Measurements from ENCODE around the gene TCP11.

TCP11 gene

DNA sequence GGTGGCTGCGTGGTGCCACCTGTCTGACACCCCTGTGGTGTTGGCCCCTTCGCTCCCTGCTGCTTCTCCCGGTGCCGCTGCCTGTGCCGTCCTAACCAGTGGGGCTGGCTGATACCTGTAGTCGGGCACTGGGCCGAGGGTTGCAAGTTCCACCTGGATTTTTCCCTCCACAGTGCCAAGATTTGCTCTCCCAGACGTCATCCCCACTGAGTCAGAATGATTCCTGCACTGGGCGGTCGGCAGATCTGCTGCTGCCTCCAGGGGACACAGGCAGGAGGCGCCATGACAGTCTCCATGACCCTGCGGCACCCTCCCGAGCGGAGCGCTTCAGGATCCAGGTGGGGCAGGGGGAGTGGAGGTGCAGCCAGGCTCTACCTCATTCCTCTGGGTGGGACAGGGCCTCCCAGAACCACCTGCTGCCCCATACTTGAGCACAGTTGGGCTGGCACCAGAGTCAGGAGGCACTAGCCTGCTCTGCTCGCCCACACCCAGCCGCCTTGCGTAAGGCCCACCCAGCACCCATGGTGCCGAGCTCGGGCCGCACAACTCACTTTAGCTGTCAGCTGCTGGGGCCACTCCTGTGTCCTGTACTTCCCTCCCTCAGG, 60.2 kb downstream of the TCP11 start:
- no peak for DNase-seq (ENCODE audit: low read depth in 2 of 2)

DNA sequence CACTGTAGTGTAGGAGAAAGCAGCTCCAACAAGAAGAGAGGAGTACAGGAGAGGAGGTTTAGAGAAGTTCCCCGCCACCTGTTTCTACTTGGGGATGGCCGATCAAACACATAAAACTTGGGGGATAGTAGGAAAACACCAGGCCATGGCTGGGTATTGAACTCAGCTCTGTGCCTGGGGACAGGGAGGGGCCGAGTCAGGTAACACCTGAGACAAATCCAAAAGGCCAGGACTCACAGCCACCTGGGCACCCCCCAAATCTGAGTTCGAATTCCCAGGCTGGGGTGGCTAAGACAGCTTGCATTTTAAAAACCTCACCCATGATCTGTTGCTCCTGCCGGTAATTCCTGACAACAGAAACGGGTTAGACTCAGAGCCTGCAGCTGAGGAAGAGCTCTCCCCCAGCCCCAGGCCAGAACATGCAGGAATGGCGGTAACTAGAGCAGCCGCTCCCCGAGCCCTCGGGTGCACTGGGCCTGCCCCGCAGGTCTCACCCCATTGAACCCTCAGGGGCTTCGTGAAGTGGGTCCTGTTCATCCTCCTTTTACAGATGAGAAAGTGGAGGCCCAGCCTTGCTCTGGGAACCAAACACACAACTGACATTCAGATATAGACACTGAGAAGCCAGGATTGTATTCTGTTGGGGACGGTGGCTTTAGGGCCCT, 61.0 kb downstream of the TCP11 start:
- no peak for DNase-seq (ENCODE audit: low read depth in 2 of 2)

DNA sequence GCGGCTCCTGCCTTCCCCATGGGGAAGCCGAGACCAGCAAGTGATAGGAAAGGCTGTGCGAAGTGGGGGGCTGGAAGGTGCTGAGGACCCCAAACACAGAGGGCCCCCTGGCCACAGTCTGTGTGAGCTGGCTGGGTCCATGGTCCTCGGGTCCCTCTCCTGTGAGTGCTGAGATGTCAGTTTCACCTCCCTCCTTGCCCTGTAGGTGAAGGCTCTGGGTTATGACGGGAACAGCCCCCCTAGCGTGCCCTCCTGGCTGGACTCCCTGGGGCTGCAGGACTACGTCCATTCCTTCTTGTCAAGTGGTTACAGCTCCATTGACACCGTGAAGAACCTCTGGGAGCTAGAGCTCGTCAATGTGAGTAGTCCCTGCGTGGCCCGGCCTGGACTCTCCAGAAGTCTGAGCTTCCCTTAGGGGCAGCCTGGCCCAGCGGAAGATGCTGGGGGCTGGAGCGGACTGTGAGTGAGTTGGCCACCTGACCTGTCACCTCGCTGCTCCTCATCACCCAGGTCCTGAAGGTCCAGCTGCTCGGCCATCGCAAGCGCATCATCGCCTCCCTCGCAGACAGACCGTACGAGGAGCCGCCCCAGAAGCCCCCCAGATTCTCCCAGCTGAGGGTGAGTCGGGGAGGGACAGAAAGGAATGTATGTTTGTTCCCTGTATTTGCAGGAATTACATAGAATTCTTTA, 61.7 kb downstream of the TCP11 start:
- no peak for DNase-seq (ENCODE audit: low read depth in 2 of 2)

DNA sequence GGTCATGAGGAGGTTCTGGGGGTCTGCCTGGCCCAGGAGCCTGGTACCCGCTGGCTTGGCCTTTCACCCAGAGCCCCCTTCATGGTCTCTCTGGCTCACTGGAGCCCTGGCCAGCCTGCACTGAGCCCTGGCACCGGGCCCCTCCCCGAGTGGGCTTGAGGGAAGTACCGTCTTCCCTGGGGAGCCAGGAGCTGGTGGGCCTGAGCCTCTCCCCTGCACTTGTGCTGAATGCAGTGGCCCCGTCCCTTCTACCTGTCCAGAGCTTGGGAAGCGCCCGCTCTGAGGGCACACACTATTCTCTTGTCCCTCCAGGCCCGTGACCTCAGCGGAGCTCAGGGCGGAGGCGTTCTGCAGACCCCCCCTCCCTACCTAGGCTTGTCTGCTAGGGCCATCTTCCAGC, 62.2 kb downstream of the TCP11 start:
- no peak for DNase-seq (ENCODE audit: low read depth in 2 of 2)

DNA sequence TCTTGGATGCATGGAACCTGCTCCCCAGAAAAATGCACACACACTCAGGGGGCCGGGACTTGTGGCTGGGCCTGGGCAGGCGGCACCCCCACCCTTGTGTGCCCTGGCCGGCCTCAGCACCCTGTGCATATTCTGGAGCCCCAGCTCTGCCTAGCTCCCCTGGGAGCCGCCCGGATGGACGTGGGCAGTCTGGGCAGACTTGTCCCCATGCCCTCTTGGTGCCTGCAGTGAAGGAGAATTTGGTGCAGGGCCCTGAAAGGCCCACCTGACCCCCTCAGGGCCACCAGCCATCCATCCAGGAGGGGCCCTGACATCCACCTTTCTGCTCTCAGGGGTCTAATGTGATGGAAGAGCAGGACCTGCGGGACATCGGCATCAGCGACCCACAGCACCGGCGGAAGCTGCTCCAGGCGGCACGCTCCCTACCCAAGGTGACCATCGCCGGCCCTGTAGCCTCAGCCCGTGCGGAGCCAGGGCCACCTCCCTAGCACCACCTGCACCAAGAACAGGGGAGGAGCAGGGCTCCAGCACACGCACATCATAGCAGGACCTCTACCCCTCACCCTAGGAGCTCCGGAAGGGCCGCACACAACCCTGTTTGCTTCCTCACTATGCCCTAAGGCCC, 62.8 kb downstream of the TCP11 start:
- no peak for DNase-seq (ENCODE audit: low read depth in 2 of 2)

DNA sequence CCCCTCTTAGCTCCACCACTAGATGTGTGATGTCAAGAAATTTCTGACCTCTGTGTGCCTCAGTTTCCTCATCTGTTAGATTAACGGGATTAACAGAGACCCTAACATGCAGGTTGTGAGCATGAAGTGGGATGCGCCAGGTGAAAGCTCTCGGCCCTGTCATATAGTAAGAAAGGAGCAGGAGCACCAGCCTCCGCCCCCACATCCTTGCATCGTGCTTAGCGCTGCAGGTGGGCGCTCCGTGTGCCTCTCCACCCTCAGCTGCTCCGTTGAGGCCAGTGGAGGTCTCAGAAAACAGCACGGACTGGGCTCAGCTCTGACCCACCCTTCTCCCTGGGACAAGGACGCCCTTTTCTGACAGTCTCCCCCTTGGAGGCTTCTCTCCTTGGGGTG, 63.4 kb downstream of the TCP11 start:
- no peak for DNase-seq (ENCODE audit: low read depth in 2 of 2)

DNA sequence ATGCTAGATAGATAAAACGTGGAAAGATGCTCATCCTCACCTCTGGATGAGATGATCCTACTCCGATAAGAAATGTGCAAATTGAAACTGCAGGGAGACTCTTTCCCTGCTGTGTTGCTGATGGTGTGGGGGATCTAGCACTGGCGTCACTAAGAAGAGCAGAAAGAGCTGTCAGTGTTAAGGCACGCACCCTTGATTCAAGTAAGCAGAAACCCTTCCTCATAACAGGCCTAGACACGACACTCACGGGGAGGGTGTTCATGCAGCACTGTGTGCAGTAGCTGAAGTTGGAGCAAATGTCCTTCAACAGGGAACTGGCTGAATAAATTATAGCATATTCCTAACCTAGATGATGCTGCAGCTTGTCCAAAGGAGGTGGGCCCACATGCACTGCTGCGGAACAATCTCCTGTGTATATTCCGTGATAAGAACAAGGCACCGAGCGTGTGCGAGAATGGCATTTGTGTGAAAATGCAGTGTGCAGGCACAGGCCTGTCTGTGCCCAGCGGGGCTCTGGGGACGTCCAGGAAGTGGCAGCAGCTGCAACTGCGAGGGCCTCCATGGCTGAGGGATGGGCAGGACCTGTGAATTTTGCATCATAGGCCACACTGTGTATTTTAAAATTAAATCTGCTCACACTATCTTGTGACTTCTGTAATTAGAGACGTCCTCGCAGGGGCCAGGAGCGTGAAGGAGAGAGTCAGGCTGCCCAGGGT, 64.0 kb downstream of the TCP11 start:
- no peak for DNase-seq (ENCODE audit: low read depth in 2 of 2)

DNA sequence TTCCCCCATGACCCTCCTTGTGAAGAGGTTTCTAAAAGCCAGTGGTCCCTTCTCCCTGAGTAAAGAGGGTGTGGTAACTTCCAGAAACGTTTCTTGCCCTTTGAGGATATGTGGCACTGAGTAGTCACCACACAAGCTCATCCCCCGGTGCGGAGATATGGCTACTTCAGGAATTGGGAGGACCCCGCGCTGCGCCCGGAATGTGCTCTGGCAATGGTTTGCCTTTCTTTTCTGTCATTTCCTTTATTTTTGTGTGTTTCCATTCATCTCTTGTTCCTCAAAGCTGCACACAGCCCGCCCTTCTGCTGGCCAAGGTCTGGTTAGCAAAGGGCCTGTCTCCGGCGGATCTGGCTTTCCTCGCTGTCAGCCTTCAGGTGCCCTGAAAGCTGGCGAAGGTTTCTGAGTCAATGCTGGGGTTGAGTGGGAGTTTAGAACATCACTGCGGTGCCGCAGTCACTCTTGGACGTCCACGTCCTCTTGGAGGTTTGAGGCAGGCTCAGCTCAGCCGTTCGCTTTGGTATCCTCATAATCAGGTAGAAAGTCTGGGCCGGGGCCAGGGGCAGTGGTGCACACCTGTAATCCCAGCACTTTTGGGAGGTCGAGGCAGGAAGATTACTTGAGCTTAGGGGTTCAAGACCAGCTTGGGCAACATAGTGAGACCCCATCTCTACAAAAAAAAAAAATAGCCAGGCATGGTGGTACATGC, 67.2 kb downstream of the TCP11 start:
- DNase-seq (ENCODE audit: low read depth in 2 of 2) = no peak

DNA sequence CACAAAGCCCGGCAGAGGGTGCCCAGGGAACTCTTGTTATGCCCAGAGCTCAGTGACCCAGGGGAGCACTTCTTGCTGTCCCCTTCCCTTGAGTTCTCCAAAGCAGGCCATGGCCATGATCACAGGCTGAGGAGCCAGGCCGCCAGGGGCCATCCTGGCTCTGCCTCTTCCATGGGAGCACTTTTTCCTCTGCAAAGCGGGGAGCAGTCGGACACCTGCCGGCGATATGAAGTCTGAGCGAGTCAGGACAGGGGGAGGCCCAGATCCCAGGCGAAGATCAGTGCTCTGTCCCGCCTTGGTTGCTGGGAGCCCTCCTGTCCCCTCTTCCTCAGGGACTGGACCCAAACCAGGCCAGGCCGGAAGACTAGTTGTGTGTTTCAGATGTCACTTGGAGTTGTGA, 67.9 kb downstream of the TCP11 start:
- DNase-seq (ENCODE audit: low read depth in 2 of 2) = no peak

DNA sequence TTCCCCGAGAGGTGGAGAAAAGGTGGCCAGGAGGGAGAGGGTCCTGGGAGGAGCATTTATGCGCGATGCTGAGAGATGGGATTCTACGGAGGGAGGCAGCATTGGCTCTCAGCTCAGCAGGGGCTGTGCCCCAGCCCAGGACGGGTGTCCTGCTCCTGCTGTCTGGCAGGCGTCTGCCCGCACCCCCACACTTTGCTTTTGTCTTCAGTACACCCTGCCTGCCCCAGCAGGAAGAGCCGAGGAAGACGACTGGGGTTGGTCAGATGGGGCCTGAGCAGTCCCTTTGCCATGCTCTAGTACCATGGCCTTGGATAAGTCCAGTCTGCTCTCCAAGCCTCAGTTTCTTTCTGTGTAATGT, 68.5 kb downstream of the TCP11 start:
- no peak for DNase-seq (ENCODE audit: low read depth in 2 of 2)

DNA sequence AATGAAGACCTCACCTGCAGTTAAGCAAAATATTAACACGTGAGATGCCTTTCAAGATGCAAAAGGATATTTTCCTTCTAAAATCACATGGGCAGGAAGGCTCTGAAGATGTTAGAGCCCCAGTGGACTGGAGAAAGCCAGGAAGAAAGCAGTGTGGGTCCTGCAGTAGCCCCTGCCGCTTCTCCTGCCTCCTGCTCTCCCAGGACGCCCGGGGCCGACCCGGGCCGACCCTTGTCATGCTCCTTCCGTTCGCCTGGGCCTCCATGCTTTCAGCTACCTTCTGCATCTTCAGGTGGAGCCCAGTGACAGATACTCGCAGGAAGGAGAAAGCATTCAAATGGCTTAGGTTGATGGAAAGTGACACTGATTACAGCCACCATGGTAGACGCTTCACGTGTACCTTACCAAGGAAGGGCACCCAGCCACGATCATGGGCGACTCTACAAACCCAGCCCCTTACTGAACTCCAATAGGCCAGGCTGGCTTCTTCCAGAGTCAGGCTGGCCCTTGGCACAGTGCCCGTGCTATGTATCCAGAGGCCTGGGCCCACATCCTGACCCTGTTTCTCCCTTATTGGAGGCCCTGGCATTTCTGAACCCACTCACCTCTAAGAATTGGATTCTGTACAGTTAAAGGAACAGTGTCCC, 69.0 kb downstream of the TCP11 start:
- DNase-seq (ENCODE audit: low read depth in 2 of 2) = no peak

DNA sequence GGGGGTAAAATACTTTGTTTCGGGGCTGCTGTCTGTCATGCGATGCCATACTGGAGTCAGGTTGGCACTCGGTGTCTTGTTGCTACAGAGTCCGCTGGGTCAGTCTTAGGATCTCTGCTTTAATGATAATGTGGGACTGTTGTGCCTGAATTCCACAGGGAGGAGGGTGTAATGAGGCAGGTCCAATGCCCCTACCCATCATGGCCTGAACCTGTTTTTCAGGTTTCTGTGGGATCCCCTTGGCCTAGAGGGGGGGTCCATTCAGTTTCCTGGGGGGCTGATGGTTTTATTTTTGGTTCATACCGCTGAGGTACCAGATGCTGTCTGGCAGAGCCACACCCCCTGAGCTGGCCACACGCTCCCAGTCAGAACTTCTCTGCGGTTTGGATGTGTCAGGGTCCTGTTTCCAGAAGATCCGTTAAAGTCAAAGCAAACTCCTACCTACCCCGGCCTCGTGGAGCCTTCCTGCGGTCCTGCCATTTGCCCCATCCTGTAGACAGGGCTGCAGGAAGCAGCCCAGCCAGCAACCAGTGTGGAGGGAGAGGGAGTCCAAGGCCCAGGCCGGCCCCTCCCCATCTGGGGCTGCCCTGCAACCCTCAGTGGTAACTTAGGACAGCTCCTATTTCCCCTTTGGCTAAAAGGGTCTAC, 69.7 kb downstream of the TCP11 start:
- DNase-seq (ENCODE audit: low read depth in 2 of 2) = no peak

DNA sequence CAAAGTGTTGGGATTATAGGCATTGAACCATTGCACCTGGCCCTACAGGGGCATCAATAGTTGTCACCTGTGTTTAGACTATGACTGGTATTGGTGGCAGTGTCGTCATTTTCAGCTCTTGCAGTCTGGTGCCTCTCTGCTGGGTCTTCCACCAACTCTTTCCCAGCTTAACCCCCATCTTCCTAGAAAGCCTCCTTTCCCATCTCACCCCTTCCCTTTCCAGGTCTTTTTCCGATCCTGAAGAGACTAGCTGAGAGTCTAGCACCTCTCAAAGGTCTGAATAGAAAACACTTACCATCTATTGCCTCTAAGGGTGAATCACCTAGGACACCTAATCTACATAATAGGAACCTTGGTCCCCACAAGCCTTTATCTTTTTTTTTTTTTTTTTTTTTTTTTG, 71.0 kb downstream of the TCP11 start:
- no peak for DNase-seq (ENCODE audit: low read depth in 2 of 2)

DNA sequence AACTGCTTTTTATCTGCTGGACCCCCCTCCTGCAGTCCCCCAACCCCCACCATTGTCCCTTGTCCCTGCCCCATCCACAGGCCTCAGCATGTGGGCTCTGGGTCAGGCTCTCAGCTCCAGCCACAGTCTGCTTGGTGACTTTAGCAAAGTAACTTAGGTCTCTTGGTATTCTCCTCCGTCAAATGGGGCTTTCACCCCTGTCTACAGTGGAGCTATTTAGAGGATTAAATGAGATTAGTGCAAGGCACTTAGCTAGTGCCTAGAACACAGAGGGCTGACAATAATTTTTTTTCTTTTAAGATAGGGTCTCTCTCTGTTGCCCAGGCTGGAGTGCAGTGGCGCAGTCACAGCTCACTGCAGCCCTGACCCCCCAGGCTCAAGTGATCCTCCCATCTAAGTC, 71.9 kb downstream of the TCP11 start:
- DNase-seq (ENCODE audit: low read depth in 2 of 2) = no peak

DNA sequence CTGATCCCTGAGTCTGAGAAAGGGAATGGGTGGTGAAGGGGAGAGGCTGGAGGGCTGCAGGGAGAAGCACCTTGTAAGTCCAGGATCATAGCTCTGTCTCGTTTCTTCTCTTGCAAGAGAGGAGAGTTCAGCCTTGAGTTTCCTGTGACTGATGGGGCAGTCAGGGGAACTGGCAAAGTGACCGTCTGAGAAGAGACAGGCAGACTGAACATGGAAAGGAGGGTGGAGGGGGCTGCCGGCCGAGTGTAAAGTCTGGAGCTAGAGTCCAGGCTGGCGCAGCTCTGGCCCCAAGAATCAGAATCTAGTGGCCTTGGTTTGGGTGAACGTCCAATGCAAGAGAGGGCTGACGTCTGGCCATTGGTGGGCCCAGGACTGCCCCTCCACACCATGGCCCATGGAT, 72.5 kb downstream of the TCP11 start:
- no peak for DNase-seq (ENCODE audit: low read depth in 2 of 2)

DNA sequence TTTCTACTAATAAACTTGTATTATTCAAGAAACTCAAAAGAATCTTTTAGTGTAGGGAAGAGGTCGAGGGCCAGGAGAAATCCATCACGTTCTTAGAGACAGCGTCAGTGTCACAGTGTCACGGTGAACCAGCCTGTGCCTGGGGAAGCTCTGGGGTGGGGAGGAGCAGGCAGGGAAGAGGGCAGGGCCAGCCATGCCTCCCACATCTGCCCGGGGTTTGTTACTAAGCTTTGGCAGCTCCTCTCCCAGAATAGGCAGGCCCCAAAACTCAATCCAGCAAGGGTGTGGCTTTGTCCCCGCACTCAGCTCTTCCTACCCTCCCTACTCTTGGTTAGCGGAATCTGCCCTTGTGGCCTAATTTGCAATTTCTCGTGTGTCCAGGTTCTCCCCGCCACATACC, 72.9 kb downstream of the TCP11 start:
- DNase-seq (ENCODE audit: low read depth in 2 of 2) = no peak
